ENCODE measurements around the gene MBD6. TPM values are rescaled to one million over a fixed set of nuclear protein-coding genes. Genes with fewer than 3 reads are reported as not detected.
A peak's percentile ranks its signal among the peaks of the same experiment; 100 is the strongest.

MBD6 gene
- total RNA-seq, 1 donor from 2014 or later = 58.5 TPM

DNA sequence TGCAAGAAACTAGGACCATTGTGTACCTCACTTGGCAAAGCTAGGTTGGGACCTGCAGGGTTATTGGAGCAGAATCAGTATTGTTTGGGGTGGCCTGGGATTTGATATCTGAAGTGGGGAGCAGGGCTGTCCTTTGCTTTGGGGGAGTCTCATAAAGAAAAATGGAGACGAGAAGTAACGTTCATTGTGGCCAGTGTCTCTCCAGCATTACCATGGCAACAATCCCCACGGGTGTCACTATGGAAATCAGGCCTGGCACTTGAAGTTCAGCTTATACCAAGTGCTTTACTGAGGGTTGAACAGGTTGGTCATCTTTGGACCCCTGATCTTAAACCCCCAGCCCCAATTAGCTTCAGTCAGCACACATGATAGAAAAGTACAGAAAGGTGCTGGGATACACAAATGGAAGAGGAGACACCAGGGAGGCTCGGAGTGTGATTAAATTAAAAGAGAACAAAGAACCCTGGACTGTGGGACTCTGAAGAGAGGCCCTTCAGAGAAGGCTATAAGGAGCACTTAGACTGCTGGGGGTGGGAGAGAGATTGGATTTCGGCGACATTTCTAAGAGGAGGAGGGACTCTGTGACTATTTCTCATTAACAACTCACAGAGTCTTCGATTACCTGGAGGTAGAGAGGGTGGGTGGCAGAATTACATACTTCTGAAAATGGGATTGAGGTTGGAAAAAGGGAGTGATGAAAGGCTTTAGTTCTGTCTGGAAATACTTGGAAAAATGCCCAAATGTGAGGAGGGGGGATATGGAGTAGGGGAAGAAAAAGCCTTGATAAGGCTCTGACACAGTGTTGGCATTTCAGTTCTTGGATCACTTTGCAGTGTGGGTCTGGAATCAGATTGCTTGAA lies 30.9 kb downstream of the MBD6 start:
- H2AFZ ChIP-seq (ENCODE audit: low read depth, low read length) = peak overlapping the region; percentile 14
- DNase-seq (ENCODE audit: low read depth) (no peak), FAIRE-seq (no peak)
- H3K4me1 ChIP-seq (ENCODE audit: insufficient read depth, low read length) = peaks cover 13% of the 10 kb centered on the region
- peaks cover 28% of the 10 kb centered on the region for H3K4me1 Mint-ChIP-seq (ENCODE audit: low read depth, unreplicated experiment)
- H3K27ac Mint-ChIP-seq (ENCODE audit: unreplicated experiment) = peak overlapping the region; percentile 8
- H3K4me3 Mint-ChIP-seq (ENCODE audit: unreplicated experiment) = peak overlapping the region; percentile 63
- H3K9ac ChIP-seq (ENCODE audit: low read length) = no peak overlapping the region
- H3K36me3 ChIP-seq (ENCODE audit: insufficient read depth, low read length) = no peaks in the 10 kb centered on the region
- H3K79me2 ChIP-seq (ENCODE audit: insufficient read depth, low read length) = no peaks in the 10 kb centered on the region
- H3K27me3 Mint-ChIP-seq (ENCODE audit: low read depth, unreplicated experiment) = peaks cover 7% of the 10 kb centered on the region
- H3K4me3 ChIP-seq (ENCODE audit: insufficient read depth, low read depth, low read length) = no peak overlapping the region
- peaks cover 3% of the 10 kb centered on the region for H3K9me3 Mint-ChIP-seq (ENCODE audit: unreplicated experiment)
- H3K36me3 Mint-ChIP-seq (ENCODE audit: low read depth, unreplicated experiment) = peaks cover 3% of the 10 kb centered on the region
- H3K27ac ChIP-seq (ENCODE audit: low read depth, low read length) = no peak overlapping the region
- peaks cover 8% of the 10 kb centered on the region for H3K27me3 ChIP-seq (ENCODE audit: insufficient read depth, low read length)
- peak overlapping the region; percentile 69 for H3K4me2 ChIP-seq (ENCODE audit: low read length)
- H3K9me3 ChIP-seq (ENCODE audit: insufficient read depth, low read depth, low read length) = no peaks in the 10 kb centered on the region
- no peak for TF ChIP-seq EZH2 (IDR thresholded peaks at IDR 0.05; ENCODE audit: insufficient read depth, low read length)
- TF ChIP-seq, protein P1, sequence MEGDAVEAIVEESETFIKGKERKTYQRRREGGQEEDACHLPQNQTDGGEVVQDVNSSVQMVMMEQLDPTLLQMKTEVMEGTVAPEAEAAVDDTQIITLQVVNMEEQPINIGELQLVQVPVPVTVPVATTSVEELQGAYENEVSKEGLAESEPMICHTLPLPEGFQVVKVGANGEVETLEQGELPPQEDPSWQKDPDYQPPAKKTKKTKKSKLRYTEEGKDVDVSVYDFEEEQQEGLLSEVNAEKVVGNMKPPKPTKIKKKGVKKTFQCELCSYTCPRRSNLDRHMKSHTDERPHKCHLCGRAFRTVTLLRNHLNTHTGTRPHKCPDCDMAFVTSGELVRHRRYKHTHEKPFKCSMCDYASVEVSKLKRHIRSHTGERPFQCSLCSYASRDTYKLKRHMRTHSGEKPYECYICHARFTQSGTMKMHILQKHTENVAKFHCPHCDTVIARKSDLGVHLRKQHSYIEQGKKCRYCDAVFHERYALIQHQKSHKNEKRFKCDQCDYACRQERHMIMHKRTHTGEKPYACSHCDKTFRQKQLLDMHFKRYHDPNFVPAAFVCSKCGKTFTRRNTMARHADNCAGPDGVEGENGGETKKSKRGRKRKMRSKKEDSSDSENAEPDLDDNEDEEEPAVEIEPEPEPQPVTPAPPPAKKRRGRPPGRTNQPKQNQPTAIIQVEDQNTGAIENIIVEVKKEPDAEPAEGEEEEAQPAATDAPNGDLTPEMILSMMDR (IDR thresholded peaks at IDR 0.05; ENCODE audit: insufficient read depth, low read depth, low read length) = no peak
- H4K20me1 ChIP-seq (ENCODE audit: insufficient read depth, low read length) = peaks cover 7% of the 10 kb centered on the region

DNA sequence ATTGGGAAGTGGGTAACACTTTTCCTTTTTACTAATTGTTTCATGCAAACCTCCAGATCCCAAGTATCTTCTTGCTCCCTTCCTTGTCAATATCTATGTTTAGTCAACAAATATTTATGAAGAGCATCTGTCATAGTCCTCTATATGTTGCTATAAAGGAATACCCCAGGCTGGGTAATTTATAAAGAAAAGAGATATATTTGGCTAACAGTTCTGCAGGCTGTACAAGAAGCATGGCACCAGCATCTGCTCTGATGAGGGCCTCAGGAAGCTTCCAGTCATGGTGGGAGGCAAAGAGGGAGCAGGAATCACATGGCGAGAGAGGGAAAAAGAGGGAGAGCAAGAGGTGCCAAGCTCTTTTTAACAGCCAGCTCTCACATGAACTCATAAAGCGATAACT lies 31.8 kb downstream of the MBD6 start:
- Histone ChIP-seq H3K9me3 (ENCODE audit: insufficient read depth, low read depth, low read length) (no peaks in the 10 kb centered on the region), H3K36me3 (ENCODE audit: insufficient read depth, low read length) (no peaks in the 10 kb centered on the region), H3K4me1 (ENCODE audit: insufficient read depth, low read length) (peaks cover 13% of the 10 kb centered on the region), H3K4me2 (ENCODE audit: low read length) (no peak overlapping the region), H3K27ac (ENCODE audit: low read depth, low read length) (no peak overlapping the region), H4K20me1 (ENCODE audit: insufficient read depth, low read length) (peaks cover 7% of the 10 kb centered on the region), H3K27me3 (ENCODE audit: insufficient read depth, low read length) (no peaks in the 10 kb centered on the region), H3K9ac (ENCODE audit: low read length) (no peak overlapping the region), H3K79me2 (ENCODE audit: insufficient read depth, low read length) (no peaks in the 10 kb centered on the region), H2AFZ (ENCODE audit: low read depth, low read length) (no peak overlapping the region), H3K4me3 (ENCODE audit: insufficient read depth, low read depth, low read length) (no peak overlapping the region)
- DNase-seq (ENCODE audit: low read depth) (no peak), FAIRE-seq (no peak)
- TF ChIP-seq EZH2 (IDR thresholded peaks at IDR 0.05; ENCODE audit: insufficient read depth, low read length) = no peak
- TF ChIP-seq, protein P1 (IDR thresholded peaks at IDR 0.05; ENCODE audit: insufficient read depth, low read depth, low read length) = no peak
- Mint-ChIP-seq H3K9me3 (ENCODE audit: unreplicated experiment) (no peaks in the 10 kb centered on the region), H3K27me3 (ENCODE audit: low read depth, unreplicated experiment) (no peaks in the 10 kb centered on the region), H3K36me3 (ENCODE audit: low read depth, unreplicated experiment) (peaks cover 3% of the 10 kb centered on the region), H3K4me1 (ENCODE audit: low read depth, unreplicated experiment) (peaks cover 28% of the 10 kb centered on the region), H3K27ac (ENCODE audit: unreplicated experiment) (no peak overlapping the region), H3K4me3 (ENCODE audit: unreplicated experiment) (no peak overlapping the region)

DNA sequence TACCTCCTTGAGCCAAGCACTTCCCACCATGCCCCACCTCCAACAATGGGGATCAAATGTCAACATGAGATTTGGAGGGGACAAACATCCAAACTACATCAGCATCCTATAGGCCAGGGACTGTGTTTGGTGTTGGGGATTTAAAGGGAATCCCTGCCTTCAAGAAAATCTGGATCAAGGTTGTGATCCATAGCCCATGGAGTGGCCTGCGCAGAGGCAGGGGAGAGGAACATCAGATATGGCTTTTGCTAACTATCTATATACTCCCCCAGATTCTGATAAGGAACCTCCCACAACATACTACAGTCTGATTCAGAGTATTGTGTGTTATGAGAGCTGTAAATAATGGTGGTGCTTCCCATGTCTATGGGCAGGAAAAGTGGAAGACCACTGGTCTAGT lies 32.3 kb downstream of the MBD6 start:
- Histone ChIP-seq H3K4me1 (ENCODE audit: insufficient read depth, low read length) (peaks cover 13% of the 10 kb centered on the region), H3K27ac (ENCODE audit: low read depth, low read length) (no peak overlapping the region), H3K36me3 (ENCODE audit: insufficient read depth, low read length) (no peaks in the 10 kb centered on the region), H3K9me3 (ENCODE audit: insufficient read depth, low read depth, low read length) (no peaks in the 10 kb centered on the region), H2AFZ (ENCODE audit: low read depth, low read length) (no peak overlapping the region), H3K9ac (ENCODE audit: low read length) (no peak overlapping the region), H4K20me1 (ENCODE audit: insufficient read depth, low read length) (peaks cover 7% of the 10 kb centered on the region), H3K4me2 (ENCODE audit: low read length) (no peak overlapping the region), H3K79me2 (ENCODE audit: insufficient read depth, low read length) (no peaks in the 10 kb centered on the region), H3K27me3 (ENCODE audit: insufficient read depth, low read length) (no peaks in the 10 kb centered on the region), H3K4me3 (ENCODE audit: insufficient read depth, low read depth, low read length) (no peak overlapping the region)
- Mint-ChIP-seq H3K27me3 (ENCODE audit: low read depth, unreplicated experiment) (no peaks in the 10 kb centered on the region), H3K4me1 (ENCODE audit: low read depth, unreplicated experiment) (peaks cover 28% of the 10 kb centered on the region), H3K4me3 (ENCODE audit: unreplicated experiment) (no peak overlapping the region), H3K36me3 (ENCODE audit: low read depth, unreplicated experiment) (peaks cover 3% of the 10 kb centered on the region), H3K27ac (ENCODE audit: unreplicated experiment) (no peak overlapping the region), H3K9me3 (ENCODE audit: unreplicated experiment) (no peaks in the 10 kb centered on the region)
- no peak for FAIRE-seq
- TF ChIP-seq, protein P1 (IDR thresholded peaks at IDR 0.05; ENCODE audit: insufficient read depth, low read depth, low read length) = no peak
- TF ChIP-seq EZH2 (IDR thresholded peaks at IDR 0.05; ENCODE audit: insufficient read depth, low read length) = no peak
- DNase-seq (ENCODE audit: low read depth) = no peak
